GM18951 (cell line): ENCODE data around the gene GRM7.

Experiments used
- POLR2A ChIP-seq: IDR thresholded peaks from 4 replicates; pipeline ENCODE4 v1.6.1; 2011; ENCODE audit warnings: mild to moderate bottlenecking; ENCODE audit not compliant: insufficient read length, insufficient read depth; ENCODE audit errors: extremely low read depth
- in situ Hi-C: fragments of 300-500 bp; cut with MboI; formaldehyde crosslinking; loops from one replicate; pipeline ENCODE4 v1.12.0; 2022; ENCODE audit warnings: low sequenced_read_pairs, mixed read lengths, inconsistent platforms; ENCODE audit not compliant: unreplicated experiment

The GRM7 gene

GRCh38 chr3:7445331-7445730, 584.4 kb downstream of the GRM7 start:
- TF ChIP-seq POLR2A, result no peak
- in situ Hi-C loops, result no loop called here

GRCh38 chr3:7447197-7447769, 586.4 kb downstream of the GRM7 start:
- TF ChIP-seq POLR2A, result no peak
- in situ Hi-C loops, result no loop called here

DNA sequence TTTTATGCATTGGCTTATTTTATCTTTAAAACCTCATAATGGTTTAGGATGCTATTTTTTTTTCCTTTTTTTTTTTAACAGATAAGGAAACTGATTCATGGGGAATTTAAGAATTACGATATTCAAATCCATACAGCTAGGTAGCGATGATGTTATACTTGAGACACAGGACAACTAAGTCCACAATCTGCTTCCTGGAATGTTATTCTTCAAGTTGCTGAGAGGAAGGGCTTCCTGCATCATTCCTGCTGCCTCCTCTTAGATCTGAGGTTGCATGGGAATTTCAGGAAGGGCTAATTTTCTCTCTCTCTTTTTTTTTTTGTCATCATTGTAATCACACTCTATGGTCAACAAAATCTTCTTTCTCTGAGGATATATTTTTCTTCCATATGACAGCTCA, 595.5 kb downstream of the GRM7 start:
- no peak for TF ChIP-seq POLR2A
- in situ Hi-C loops, result no loop called here

- in situ Hi-C loops, result no loop called here
Observed at GRCh38 chr3:7461202-7461825, 600.4 kb downstream of the GRM7 start.

DNA sequence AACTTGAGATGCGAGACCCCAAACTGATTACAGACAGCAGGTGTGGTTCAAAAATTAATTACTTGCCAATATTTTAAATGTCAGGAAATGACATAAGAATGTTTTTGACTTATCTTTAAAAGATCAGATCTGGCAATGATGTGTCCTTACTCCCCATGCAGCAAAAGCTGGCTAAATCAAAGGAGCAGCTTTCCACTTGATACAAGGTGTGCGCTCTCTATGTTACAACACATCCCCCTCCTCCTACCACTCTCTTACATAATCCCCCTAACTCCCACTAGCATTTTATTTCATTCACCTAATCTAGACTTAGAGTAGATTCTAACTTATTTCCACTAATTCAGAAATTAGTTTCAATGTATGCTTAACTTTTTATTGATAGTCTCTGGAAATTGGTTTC, 609.0 kb downstream of the GRM7 start:
- in situ Hi-C loops, result no loop called here
- TF ChIP-seq POLR2A, result no peak

More at GRCh38 chr3:7461202-7461825, 600.4 kb downstream of the GRM7 start:
- TF ChIP-seq POLR2A, result no peak

DNA sequence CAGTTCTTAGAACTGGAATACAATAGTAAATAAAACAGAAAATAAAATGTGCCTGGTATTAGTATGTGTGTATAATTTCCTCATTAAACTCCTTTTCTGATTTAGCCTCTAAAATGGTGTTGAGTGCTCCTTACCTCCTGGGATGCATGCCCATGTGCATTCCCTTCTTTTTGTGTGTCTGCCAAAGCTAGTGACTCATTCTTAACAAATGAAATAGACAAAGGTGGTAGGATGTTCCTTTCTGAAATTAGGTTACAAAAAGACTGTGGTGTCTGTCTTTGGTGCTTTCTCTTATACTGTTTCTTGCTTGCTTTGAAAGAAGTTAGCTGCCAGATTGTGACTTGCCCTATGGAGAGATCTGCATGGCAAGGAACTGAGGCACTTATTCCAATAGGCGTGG, 623.7 kb downstream of the GRM7 start:
- in situ Hi-C loops, result no loop called here
- TF ChIP-seq POLR2A, result no peak

DNA sequence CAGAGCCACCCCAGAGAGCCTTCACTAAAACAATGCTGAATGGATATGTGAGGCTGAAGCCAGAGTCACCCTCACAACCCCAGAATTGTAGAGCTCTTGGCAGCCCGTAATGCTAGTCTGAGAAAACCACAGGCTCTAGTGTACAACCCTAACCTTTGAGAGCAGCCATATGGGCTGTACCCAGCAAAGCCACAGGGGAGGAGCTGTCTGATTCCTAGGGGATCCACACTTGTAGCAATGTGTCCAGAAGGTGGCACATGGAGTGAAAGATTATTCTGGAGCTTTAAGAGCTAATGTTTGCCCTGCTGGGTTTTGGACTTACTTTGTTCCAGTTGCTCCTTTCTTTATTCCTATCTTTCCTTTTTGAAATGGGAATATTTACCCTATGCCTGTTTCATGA, 626.8 kb downstream of the GRM7 start:
- in situ Hi-C loops, result no loop called here
- TF ChIP-seq POLR2A, result no peak

GRCh38 chr3:7489417-7489816, 628.5 kb downstream of the GRM7 start:
- no peak for TF ChIP-seq POLR2A
- in situ Hi-C loops, result no loop called here

DNA sequence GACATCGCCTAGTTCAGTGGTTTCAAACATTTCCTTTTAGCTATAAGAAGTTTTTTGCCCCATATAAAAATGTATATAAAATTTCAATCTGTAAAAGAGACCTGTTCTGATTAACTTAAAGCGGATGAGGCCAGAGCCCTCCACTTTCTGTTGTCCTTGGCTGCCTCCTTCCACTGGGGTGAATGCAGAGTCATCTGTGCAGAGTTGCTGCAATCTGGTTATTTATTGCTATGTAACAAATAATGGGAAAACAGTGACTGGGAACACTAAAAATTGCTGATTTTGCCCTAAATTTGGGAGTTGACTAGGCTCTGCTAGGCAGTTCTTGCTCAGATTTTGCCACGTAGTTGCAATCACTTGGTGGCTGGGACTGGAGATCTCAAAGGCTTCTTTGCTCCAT, 637.8 kb downstream of the GRM7 start:
- in situ Hi-C loops, result no loop called here
- no peak for TF ChIP-seq POLR2A

- in situ Hi-C loops, result no loop called here
- TF ChIP-seq POLR2A, result no peak
Observed at GRCh38 chr3:7503431-7503830, 642.5 kb downstream of the GRM7 start.

GRCh38 chr3:7504886-7505775, 644.2 kb downstream of the GRM7 start:
- no peak for TF ChIP-seq POLR2A
- in situ Hi-C loops, result no loop called here

- in situ Hi-C loops, result no loop called here
- no peak for TF ChIP-seq POLR2A
Observed at GRCh38 chr3:7506606-7507180, 645.8 kb downstream of the GRM7 start.

- in situ Hi-C loops, result no loop called here
- no peak for TF ChIP-seq POLR2A
Observed at GRCh38 chr3:7508821-7509220, 647.9 kb downstream of the GRM7 start.

GRCh38 chr3:7512048-7512447, 651.1 kb downstream of the GRM7 start:
- in situ Hi-C loops, result no loop called here
- TF ChIP-seq POLR2A, result no peak

GRCh38 chr3:7518026-7518425, 657.1 kb downstream of the GRM7 start:
- no peak for TF ChIP-seq POLR2A
- in situ Hi-C loops, result no loop called here
